GM21360 (cell line): ENCODE results near the gene C6orf163.

Source experiments
- ATAC-seq: cut with Tn5 transposase; IDR thresholded peaks from one replicate; pipeline ENCODE4 v1.9.1; 2021; ENCODE audit warnings: mild to moderate bottlenecking, moderate library complexity; ENCODE audit not compliant: unreplicated experiment

Gene C6orf163

DNA sequence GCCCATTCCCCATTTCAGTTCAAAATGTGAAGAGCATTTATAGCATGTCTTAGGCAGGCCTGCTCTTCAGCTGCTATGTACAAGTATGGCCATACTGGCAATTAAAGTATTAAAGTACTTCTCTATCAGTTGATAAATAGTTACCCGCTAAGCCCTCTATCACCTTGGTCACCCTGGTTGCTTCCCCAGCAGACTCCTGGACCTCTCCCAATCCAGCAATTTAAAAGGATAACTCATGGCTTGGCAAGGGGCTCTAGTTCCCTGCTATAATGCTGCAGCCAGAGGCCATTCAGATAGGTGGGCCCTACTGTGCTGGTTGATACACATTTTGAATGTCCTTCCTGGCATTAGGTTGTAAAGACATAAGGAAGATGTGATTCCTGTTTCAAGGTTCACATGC, 7.0 kb downstream of the C6orf163 start:
- no peak for ATAC-seq

DNA sequence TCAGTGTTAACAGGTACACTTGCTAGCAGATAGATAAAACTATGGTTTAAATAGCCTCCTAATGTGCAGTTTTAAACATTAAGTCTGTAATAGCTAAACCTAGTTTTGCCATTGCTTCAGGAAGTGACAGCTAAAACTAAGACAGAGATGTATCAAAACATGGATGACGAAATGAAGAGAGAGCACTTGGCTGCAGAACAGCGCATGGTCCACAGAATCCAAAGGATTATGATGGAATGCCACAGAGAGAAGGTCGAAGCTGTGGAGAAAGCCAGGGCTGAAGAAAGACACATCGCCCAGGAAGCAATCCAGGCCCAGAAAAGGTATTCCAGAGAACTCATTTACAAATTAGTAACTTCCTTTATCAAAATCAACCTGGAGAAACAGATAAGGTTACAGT, 11.6 kb downstream of the C6orf163 start:
- ATAC-seq, result no peak

DNA sequence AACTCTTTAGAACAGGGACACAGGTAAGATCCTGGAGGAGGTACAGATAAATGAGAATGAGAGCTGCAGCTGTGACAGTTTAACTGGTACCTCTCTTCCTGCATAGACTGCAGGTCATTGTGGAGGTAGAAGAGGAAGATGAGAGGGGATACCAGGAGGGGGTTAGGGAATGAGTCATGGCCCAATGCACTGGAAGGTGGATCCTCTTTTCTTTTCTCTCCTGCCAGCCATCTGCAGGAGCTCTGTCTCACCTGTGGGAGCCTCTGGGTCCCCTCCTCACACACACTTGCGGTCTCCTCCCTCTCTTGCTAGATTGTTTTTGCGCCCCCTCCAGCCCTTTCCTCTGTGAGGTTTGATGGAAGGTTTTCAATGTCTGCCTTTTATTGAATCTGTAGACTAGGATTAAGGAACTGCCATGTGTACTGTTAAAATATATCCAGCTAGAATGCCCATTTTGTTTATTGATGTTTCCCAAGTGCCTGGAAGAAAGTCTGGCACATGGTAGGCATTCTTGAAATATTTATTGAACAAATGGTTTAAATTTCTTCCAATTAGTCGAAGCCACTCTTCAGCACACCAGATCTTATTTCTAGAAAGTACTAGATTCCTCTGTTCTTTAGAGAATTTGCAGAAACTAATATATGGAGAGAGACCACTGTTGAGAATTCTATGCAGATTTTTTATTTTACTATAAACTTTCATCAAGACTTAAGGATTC, 13.0 kb downstream of the C6orf163 start:
- no peak for ATAC-seq

DNA sequence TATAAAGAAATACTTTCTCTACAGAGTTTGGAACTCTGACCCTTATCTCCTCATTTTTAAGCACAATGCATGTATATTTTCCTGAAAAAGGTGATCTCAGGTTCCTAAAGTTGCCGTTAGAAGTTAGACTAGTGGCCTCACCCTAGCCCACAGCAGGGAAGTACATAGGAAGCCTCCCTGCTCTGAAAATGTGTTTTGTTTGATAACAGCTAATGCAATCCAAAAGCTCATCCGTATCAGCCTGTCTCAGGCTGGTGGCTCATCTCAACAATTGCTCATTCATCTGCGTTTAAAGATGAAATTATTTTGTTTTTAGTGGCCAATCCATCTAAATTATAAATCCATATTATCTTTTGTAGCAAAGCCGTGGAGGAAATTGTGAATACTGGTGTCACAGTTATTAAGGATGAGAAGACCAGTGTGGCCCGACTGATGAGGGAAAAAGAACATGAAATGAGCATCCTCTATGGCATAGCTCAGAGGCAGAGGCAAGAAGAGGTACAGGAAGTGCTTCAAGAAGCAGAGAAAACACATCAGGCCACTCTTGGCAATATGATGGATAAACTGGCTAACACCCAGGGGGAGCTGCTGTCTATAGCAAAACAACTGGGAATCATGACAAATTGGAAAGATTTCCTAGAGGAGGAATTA, 20.1 kb downstream of the C6orf163 start:
- ATAC-seq, result no peak

DNA sequence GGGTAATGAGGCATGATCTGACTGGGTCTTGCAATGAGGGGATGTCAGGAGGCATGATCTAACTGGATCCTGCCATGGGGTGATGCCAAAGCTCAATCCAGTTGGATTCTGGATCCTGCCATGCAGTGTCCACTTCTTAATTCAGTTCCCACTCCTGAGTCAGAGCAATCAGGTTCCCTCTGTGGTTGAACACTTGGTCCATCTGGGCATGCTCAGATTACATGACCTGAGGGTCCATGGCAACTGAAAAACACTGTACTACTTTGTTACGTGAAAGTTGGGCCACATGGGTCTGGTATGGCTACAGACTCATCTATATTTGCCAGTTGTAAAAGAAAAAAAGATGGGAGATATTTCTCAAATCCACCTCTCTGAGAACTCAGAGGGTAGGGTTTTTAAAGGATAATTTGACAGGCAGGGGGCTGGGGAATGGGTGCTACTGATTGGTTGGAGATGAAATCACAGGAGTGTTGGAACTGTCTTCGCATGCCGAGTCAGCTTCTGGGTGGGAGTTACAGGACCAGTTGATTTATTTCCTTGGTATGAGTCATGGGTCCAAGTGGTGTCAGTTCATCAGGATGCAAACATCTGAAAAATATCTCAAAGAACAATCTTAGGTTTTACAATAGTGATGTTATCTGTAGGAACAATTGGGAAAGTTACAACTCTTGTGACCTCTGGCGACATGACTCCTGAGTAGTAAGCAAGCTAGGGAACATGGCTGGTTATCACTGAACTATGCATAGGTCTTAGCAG, 21.6 kb downstream of the C6orf163 start:
- ATAC-seq, result no peak

DNA sequence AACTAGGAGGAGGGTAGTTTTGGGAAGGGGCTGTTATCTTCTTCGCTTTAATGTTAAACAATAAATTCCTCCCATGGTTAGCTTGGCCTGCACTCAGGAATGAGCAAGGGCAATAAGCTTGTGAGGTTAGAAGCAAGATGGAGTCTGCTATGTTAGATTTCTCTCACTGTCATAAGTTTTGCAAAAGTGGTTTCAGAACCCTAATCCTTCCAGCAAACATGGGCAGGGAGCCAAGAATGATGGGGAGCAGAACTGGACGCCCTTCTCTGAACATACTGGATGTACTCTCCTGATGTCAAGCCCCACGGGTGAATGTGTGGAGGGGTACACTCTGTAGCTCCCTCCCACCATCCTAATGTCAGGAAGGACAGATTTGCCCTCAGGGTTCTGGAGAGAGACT, 22.3 kb downstream of the C6orf163 start:
- ATAC-seq, result no peak

DNA sequence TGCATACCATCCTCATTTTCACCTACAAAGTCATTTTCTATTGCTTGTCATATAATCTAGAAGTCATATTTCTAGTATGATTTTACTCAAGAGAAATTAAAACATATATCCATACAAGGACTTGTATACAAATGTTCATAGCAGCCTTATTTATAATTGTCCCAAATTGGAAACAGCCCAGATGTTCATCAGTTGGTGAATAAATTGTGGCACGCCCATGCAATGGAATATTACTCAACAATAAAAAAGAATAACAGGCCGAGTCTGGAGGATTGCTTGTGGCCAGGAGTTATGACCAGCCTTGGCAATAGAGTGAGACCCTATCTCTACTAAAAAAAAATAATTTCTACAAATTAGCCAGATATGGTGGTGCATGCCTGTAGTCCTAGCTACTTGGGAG, 28.8 kb downstream of the C6orf163 start:
- no peak for ATAC-seq

DNA sequence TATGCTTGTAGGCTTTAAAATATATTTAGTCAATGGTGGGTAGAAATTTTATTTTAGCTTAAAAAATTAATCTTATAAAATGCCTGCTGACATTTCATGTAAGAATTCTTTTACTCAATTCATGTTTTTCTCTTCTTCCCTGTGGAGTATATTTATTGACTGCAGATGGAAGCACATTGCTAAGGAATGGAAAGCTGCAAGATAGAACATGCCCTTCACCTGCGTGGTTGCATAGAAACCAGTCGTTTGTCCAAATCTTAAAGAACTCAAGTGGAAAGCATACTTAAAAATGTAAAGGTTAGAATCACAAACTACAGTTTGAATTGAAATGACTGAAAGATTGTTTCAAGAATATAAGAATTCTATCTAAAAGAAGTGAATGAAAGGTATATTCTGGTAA, 30.7 kb downstream of the C6orf163 start:
- ATAC-seq, result no peak

DNA sequence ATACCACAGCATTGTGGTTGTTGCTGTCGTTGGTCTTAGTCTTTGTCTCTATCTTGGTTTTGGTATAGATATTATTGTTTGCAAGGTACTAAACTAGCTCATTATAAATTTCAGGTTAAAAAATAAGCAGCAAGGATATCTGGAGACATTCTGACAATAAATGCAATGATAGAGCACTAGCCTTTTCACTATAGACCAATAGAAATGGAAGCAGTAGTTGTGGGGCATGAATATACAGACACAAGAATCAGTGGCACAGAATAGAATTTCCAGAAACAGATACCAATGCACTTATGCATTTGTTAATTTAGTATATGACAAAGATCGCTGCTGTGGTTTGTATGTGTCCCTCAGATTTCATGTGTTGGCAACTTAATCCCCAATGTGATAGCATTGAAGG, 32.0 kb downstream of the C6orf163 start:
- no peak for ATAC-seq

DNA sequence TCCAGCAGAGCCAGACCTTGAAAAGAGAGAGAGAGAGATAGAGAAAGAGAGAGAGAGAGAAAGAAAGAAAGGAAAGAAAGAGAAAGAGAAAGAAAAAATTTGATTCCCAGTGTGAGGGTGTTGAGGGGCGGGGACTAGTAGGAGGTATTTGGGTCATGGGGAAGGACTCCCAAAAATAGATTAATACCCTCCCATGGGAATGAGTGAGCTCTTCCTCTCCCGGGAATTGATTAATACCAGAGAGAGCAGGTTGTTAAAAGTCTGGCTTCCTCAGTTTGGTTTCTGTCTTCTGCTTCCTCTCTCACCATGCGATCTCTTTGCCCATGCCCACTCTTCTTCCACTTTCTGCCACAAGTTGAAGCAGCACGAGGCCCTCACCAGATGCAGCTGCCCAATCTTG, 34.3 kb downstream of the C6orf163 start:
- no peak for ATAC-seq

DNA sequence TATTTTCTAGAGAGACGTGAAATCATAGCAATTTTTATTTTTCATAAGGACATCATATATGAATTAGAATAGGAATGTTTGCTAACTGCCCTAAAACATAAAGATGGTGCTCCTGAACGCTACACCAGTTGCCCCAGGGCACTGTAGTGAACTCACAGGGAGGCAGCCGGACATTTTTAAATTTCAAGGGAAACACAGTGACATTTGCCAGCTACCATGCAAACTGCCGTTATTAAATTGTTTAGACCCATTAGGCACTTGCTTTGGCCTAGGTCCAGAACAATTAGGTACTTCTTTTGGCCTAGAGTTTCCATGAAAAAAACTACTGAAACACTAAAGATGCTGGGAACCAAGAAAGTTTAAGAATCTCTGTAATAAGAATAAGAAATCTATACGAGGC, 38.2 kb downstream of the C6orf163 start:
- ATAC-seq, result no peak

DNA sequence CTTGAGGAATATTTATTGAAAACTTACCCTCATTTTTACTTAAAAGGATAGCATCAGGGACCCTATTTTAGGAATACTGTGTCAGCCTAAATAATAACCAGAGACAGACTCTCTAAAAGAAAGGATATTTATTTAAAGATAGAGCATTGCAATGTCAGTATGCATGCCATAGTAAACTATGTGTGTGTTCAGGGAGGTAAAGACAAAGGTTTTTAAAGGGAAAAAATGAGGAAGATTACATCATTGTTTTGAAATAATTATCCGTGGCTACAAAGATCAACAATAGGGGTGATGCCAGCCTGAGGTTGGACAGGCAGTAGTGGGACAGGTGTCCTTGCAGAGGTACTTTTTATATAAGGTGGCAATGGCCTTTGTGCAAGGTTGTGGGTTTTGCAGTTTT, 39.4 kb downstream of the C6orf163 start:
- ATAC-seq, result no peak

DNA sequence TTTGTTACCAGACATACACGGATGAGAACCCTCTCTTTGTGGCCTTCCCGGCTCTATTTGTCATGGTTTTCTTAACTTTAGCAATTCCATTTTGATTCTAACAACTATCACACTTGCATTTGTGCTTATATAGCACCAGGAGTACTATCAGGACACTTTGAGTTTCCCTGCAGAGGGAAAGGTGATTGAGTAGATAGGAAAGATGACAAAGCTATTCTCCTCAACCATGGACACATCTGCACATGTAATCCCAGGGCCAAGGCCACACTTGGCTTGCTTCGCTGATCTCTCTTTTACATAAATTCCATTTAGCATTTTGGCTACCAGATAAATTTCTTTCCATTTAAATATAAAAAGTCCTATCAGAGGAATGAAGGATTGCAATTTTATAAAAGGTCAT, 39.8 kb downstream of the C6orf163 start:
- no peak for ATAC-seq

DNA sequence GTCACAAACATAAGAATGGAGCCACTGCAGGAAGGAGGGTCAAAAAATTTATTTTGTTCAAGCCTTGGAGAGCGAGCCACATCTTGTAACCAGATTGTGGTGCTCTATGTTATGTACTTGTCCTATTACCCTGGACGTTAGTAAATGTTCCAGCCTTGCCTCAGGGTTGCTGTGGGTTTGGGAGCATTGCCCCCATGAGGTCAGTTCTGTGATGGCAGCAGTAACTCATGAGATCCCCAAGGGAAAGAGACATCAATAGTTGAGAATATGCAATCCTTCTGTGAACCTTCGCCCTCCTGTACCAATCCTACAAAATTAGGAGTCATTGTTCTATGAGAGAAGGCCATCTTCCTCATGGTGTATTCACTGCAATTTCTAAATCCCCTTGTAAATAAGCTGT, 46.7 kb downstream of the C6orf163 start:
- peak; percentile 73 for ATAC-seq

DNA sequence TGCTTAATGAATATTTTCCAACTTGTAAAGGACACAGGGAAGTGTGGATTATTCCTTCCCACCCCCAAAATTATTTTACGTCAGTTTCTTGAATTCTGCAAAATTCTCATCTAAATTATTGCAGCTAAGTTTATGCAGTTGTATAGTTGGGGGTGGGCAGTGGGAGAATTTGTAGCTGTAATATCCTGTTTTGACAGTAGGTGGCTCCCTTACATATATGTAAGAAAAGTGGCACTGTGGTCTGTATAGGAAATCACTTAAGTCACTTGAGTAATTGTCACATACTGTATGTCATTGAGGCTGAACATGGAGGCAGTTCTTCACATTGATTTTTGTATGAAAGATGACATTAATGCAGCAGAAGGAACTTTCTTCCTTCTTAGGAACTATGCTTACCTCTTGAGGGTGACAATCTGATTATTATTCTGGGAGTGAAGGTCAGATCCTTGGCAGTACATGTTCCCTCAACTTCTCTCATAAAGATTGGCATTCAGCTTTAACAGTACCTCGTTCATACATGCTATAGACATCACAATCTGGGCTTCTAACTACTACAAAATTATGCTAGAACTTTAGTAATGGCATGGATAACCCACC, 48.5 kb downstream of the C6orf163 start:
- no peak for ATAC-seq

DNA sequence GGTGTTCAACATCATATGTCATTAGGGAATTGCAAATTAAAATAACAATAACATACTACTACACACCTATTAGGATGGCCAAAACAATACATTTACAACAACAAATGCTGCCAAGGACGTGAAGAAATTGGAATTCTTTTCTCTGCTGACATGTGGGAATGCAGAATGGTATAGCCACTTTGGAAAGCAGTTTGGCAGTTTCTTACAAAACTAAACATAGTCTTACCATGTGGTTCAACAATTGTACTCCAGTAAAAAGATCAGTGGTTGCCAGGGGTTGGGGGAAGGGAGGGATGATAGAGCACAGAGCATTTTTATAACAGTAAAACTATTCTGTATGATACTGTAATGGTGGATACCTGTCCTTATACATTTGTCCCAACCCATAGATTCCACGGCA, 50.8 kb downstream of the C6orf163 start:
- ATAC-seq, result no peak

DNA sequence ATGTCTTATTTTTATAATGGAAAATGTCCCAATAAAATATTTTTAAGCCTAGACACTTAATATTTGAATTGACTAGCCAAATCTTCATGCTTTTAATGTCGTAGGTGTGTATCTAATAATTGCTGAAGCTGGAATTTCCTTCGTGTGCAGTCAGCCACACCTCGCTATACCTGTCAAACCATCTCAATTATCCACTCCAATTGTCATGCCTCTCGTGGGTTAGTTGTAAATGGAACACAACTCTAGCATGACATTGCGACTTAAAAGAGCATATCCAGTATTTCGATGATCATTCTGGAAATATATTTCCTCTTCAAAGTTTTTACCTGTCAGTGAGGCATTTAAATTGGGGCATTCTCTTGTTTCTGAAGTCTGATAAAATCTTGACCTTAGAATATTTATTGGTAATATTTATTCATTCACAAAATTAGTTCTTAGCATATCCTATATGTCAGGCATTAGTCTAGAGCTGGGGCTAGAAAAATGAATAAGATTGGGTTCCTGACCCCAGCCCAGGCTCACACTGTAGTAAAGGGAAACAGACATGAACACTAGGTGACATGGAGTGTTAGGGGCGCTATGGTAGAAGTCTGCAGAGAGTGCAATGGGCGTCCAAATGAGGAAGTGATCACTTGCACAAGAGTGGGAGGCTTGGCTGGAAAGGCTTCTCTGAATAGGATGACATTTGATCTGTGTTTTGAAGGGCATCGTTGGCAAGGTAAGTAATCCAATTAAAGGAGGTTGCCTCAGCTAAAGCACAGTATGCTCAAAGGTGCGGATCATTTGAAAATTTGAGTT, 52.2 kb downstream of the C6orf163 start:
- peak; percentile 94 for ATAC-seq

DNA sequence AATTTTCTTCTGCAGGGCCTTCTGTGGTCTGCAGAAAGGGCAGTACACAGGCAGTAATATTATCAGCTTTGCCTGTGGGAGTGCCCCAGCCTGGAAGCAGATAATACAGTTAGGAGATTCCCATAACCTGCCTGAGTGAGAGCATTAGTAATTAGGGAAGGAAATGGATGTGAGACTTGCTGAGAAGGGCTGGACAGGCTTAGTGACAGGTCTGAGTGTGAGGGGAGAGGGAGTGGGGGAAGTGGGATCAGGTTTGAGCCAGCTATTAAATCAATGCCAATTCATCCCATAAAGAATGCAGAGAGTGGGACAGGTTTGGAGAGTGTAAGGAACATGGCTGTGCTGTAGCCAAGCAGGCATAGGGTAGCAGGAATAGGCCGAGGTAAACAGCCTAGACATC, 53.0 kb downstream of the C6orf163 start:
- no peak for ATAC-seq

DNA sequence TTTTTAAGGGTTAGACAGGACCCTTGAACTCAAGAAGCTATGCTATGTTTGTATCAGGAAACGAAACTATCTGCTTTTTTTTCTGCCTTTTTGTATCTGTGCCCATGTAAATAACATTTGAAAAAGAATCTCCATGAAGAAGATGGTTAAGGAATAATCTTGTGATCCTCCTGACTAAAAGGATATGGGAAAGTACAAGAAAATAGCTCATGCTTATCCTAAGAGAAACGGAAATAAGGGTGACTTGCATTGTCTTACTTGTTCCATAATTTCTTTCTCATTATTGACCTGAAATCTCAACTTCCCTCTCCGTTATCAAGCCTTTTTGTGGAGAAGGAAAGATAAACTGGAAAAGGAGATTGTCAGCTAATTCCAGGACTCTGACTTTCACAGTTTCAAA, 57.2 kb downstream of the C6orf163 start:
- no peak for ATAC-seq

DNA sequence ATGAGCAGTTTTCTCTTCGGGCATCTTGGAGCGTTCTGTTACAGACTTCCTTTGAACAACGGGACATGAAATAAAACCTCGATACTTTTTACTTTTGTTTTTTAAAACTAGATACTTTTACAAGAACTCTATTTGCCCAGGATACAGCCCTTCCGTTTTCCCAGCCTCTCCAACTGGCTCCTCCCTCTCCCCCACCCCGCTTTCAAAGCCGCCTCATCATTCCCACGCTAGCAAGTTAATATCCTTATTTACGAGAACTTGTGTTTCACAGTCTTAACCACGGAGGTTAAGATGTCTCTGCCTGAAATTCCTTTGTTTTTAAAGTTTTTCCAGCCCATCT, 62.9 kb downstream of the C6orf163 start:
- ATAC-seq, result peak; percentile 17
